CD4-positive, alpha-beta memory T cell (primary cell): Measurements from ENCODE around the gene SNN. TPM values are rescaled to one million over a fixed set of nuclear protein-coding genes. Genes with fewer than 3 reads are reported as not detected.

Source experiments
- CTCF ChIA-PET: fragments of 350-600 bp; sonication (Branson Sonifier 250); formaldehyde crosslinking; loops from one replicate; lab custom pipeline; 2021; ENCODE audit warnings: inconsistent platforms; ENCODE audit not compliant: partially characterized antibody; lab: Charles Lee
- POLR2A ChIA-PET: fragments of 350-600 bp; sonication (Branson Sonifier 250); formaldehyde crosslinking; loops from one replicate; lab custom pipeline; 2021; ENCODE audit not compliant: partially characterized antibody; lab: Charles Lee
- DNase-seq, 5 donors: peaks; one replicate each; pipeline versions ENCODE4 v3.0.0 to v3.0.0-alpha.2; 2020 to 2022; ENCODE audit warnings: mixed read lengths in 1 of 5
- H3K27ac ChIP-seq: one replicate; pipeline ENCODE4 v1.7.0; 2013; ENCODE audit warnings: low read depth, low read length
- H3K27me3 ChIP-seq: 2 replicates; pipeline ENCODE4 v1.7.0; 2013; ENCODE audit warnings: mild to moderate bottlenecking, low read length, moderate library complexity; ENCODE audit not compliant: insufficient read depth
- H3K36me3 ChIP-seq: 2 replicates; pipeline ENCODE4 v1.7.0; 2013; ENCODE audit warnings: mild to moderate bottlenecking, low read length, moderate library complexity; ENCODE audit not compliant: insufficient read depth
- H3K4me1 ChIP-seq: 2 replicates; pipeline ENCODE4 v1.7.0; 2013; ENCODE audit warnings: mild to moderate bottlenecking, low read length, moderate library complexity; ENCODE audit not compliant: insufficient read depth
- H3K4me3 ChIP-seq, 2 donors: one replicate each; pipeline ENCODE4 v1.7.0; 2013; ENCODE audit warnings: low read length in 2 of 2, mild to moderate bottlenecking in 1 of 2
- H3K9me3 ChIP-seq, 2 donors: one replicate each; pipeline ENCODE4 v1.7.0; 2013; ENCODE audit warnings: low read length in 2 of 2, control low read depth in 1 of 2; ENCODE audit not compliant: control insufficient read depth in 1 of 2
- H3K27ac Mint-ChIP-seq, 7 donors: one replicate each; pipeline ENCODE4 v1.8.0; 2020 to 2021; ENCODE audit warnings: mixed read lengths in 7 of 7, mild to moderate bottlenecking in 6 of 7, inconsistent platforms in 3 of 7, moderate library complexity in 3 of 7
- H3K27me3 Mint-ChIP-seq, 2 donors: one replicate each; pipeline ENCODE4 v1.8.0; 2020 to 2021; ENCODE audit warnings: mixed read lengths in 2 of 2
- H3K36me3 Mint-ChIP-seq, 2 donors: one replicate each; pipeline ENCODE4 v1.8.0; 2020 to 2021; ENCODE audit warnings: mixed read lengths in 2 of 2, inconsistent platforms in 1 of 2, mild to moderate bottlenecking in 1 of 2
- H3K4me1 Mint-ChIP-seq, 4 donors: one replicate each; pipeline ENCODE4 v1.8.0; 2020 to 2021; ENCODE audit warnings: mixed read lengths in 4 of 4, mild to moderate bottlenecking in 1 of 4
- H3K4me3 Mint-ChIP-seq, 8 donors: one replicate each; pipeline ENCODE4 v1.8.0; 2020 to 2021; ENCODE audit warnings: mixed read lengths in 8 of 8, mild to moderate bottlenecking in 7 of 8, moderate library complexity in 6 of 8, inconsistent platforms in 3 of 8
- H3K9me3 Mint-ChIP-seq, 8 donors: one replicate each; pipeline ENCODE4 v1.8.0; 2020 to 2021; ENCODE audit warnings: mixed read lengths in 8 of 8, mild to moderate bottlenecking in 5 of 8, inconsistent platforms in 3 of 8, moderate library complexity in 1 of 8
- intact Hi-C: fragments of 100-400 bp; cut with micrococcal nuclease; formaldehyde crosslinking; loops from one replicate; pipeline ENCODE4 v1.15.1; 2023
- polyA plus RNA-seq, 2 donors: library from polyadenylated mRNA; unstranded; fragments of 300-500 nt; fragmentation: Illumina TruSeq; gene quantifications; one replicate each; pipeline ENCODE4 v1.2.3, GENCODE V29; 2021
- total RNA-seq, 2 experiments: library from RNA; stranded (reverse); gene quantifications; one replicate each; pipeline ENCODE4 v1.2.3, GENCODE V29; 2021

The SNN gene
- total and polyA plus RNA-seq, 4 experiments from 2014 or later: 16.1 to 20.4 (median 18.0) TPM

DNA sequence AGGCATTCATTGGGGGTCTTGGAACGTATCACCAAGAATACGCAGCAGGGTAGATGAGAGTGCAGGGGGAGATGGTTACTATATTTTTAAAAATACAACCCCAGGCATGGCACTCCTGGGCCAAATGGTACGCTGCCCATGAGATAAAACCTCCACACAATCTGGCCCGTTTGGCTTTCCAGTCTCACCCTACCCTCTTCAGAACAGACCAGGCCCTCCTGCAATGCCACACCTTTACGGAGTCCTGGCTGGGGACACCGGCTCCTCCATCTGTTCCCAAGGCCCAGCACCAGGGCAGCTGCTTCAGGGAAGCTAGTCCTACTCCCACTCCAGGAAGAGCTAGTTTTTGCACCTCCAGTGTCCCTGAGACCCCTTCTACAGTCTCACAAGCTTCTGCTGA, 24.4 kb downstream of the SNN start:
- POLR2A ChIA-PET: no interaction called here
- peaks cover 17 to 55% (median 25%) of the 10 kb centered on the region in 4 donors for H3K4me1 Mint-ChIP-seq
- Histone ChIP-seq H3K4me3 (no peak overlapping the region), H3K4me1 (peaks cover 17% of the 10 kb centered on the region), H3K36me3 (peaks cover 47% of the 10 kb centered on the region), H3K27me3 (no peaks in the 10 kb centered on the region), H3K9me3 (no peaks in the 10 kb centered on the region), H3K27ac (no peak overlapping the region)
- H3K9me3 Mint-ChIP-seq: no peaks in the 10 kb centered on the region
- no peak for DNase-seq
- no peaks in the 10 kb centered on the region for H3K27me3 Mint-ChIP-seq
- peak overlapping the region in 4 of 7 donors; percentile 9 to 77 (median 32) for H3K27ac Mint-ChIP-seq
- CTCF ChIA-PET: no interaction called here
- H3K36me3 Mint-ChIP-seq: peaks cover 50 to 87% of the 10 kb centered on the region in 2 donors
- peak overlapping the region in 1 of 8 donors; percentile 55 for H3K4me3 Mint-ChIP-seq
- intact Hi-C loops: no loop called here

DNA sequence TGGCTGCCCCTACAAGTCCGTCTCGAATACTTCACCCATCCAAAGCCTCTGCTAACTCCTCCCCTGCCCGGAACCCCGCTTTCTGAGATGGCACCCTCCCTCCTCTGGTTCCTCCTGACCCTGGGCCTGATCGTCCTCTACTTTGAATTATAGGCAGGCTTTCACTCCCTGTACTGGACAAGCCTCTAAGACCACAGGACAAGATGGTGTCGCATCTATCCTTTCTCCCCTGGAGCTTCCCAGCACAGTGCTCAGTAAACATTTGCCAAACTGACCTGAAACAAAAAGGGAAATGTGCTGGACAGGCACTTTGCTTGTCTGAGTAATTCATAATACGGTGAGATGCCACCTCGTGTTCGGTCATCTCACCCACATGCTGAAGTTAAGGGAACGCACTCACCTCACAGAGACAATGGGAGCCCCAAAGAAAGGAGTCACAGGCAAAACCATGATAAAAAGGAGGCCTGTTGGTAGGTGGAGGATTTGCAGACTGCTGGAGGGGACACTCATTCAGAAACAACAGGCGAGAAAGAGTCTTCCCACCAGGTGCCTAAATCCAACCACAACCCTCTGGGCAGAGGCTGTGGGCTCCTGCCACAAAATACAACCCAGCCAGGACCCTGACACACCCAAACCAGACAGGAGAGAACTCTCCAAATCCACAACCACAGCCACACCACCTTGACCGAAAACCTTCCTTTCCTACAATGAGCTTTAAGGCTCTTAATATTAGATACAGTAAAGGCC, 28.2 kb downstream of the SNN start:
- peaks cover 52 to 85% of the 10 kb centered on the region in 2 donors for H3K36me3 Mint-ChIP-seq
- H3K27me3 Mint-ChIP-seq: no peaks in the 10 kb centered on the region
- H3K27ac Mint-ChIP-seq: peak overlapping the region; percentile 26 to 69 (median 60)

GRCh38 chr16:11697319-11697718, 29.1 kb downstream of the SNN start:
- Histone ChIP-seq H3K4me3 (no peak overlapping the region), H3K36me3 (peaks cover 42% of the 10 kb centered on the region), H3K9me3 (no peaks in the 10 kb centered on the region), H3K4me1 (peaks cover 26% of the 10 kb centered on the region), H3K27ac (no peak overlapping the region), H3K27me3 (no peaks in the 10 kb centered on the region)
- H3K9me3 Mint-ChIP-seq: no peaks in the 10 kb centered on the region
- no peak overlapping the region for H3K4me3 Mint-ChIP-seq
- peaks cover 48 to 82% of the 10 kb centered on the region in 2 donors for H3K36me3 Mint-ChIP-seq
- no peaks in the 10 kb centered on the region for H3K27me3 Mint-ChIP-seq
- intact Hi-C loops: no loop called here
- H3K27ac Mint-ChIP-seq: peak overlapping the region in 6 of 7 donors; percentile 27 to 77 (median 50)
- ChIA-PET POLR2A (interaction anchor here (1.1 kb wide), 1 partner anchor 32 kb away, joined by 3 read pairs; no protein-coding TSS in a partner anchor), CTCF (interaction anchor here (1.6 to 3.1 kb wide), 3 partner anchors 9 to 290 kb away, joined by 4 to 12 read pairs (median 10); no protein-coding TSS in a partner anchor)
- peaks cover 31 to 57% (median 37%) of the 10 kb centered on the region in 4 donors for H3K4me1 Mint-ChIP-seq
- no peak for DNase-seq

More for the DNA sequence above, 28.2 kb downstream of the SNN start:
- H3K27ac ChIP-seq: no peak overlapping the region
- POLR2A ChIA-PET: no interaction called here
- no peak overlapping the region for H3K4me3 Mint-ChIP-seq
- intact Hi-C loops: no loop called here
- peaks cover 50% of the 10 kb centered on the region for H3K36me3 ChIP-seq
- H3K9me3 ChIP-seq: no peaks in the 10 kb centered on the region
- peaks cover 26% of the 10 kb centered on the region for H3K4me1 ChIP-seq
- CTCF ChIA-PET: interaction anchor here (1.6 to 3.1 kb wide), 3 partner anchors 8 to 289 kb away, joined by 4 to 12 read pairs (median 10); no protein-coding TSS in a partner anchor
- peaks cover 28 to 57% (median 37%) of the 10 kb centered on the region in 4 donors for H3K4me1 Mint-ChIP-seq
- no peak overlapping the region for H3K4me3 ChIP-seq
- no peaks in the 10 kb centered on the region for H3K9me3 Mint-ChIP-seq
- H3K27me3 ChIP-seq: no peaks in the 10 kb centered on the region
- no peak for DNase-seq

- Mint-ChIP-seq H3K27ac (peak overlapping the region in 6 of 7 donors; percentile 18 to 80 (median 71)), H3K4me1 (peaks cover 34 to 61% (median 37%) of the 10 kb centered on the region in 4 donors), H3K36me3 (peaks cover 48 to 80% of the 10 kb centered on the region in 2 donors), H3K9me3 (no peaks in the 10 kb centered on the region), H3K4me3 (peak overlapping the region in 2 of 8 donors; percentile 8 to 46), H3K27me3 (no peaks in the 10 kb centered on the region)
- Histone ChIP-seq H3K27me3 (no peaks in the 10 kb centered on the region), H3K36me3 (peaks cover 47% of the 10 kb centered on the region), H3K9me3 (no peaks in the 10 kb centered on the region), H3K4me3 (no peak overlapping the region), H3K27ac (no peak overlapping the region), H3K4me1 (peaks cover 31% of the 10 kb centered on the region)
- DNase-seq: peak in 1 of 5 donors; percentile 17
- ChIA-PET CTCF (interaction anchor here (0.9 to 3.1 kb wide), 6 partner anchors 10 to 39 kb away, joined by 3 to 12 read pairs (median 6); no protein-coding TSS in a partner anchor), POLR2A (interaction anchor here (1.1 kb wide), 1 partner anchor 33 kb away, joined by 3 read pairs; no protein-coding TSS in a partner anchor)
- intact Hi-C loops: no loop called here
These were observed 30.0 kb downstream of the SNN start for GRCh38 chr16:11698271-11698689.

DNA sequence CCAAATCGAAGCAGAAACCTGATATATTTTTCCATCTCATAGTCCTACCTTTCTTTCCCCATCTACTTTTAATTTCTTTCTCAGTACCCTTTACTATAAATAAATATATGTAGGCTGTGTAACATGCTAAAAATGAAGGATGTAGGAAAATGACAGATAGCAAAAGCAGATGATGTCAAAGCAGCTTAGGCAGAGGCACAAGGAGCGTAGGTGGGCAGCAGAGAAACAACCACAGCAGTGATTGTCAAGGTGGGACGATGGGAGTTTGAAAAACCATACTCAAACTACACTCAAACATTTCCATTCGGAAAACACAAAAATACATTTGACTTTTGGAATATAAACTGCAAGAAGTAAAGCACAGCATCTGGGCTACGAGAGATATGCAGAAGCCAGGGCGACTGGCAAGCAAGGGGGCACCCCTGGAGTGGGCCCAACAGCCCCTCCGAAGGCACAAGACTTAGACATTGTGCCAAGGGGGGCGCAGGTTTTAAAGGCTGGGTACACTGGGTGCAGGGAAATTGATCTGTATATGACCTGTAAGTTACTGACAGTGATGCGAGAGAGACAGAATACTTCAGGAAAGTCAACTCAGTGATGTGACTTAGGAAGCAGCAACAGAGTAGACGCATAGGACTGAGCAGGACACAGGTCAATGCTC, 31.1 kb downstream of the SNN start:
- ChIA-PET POLR2A (interaction anchor here (1.7 kb wide), 1 partner anchor 10 kb away, joined by 3 read pairs; no protein-coding TSS in a partner anchor), CTCF (no interaction called here)
- peaks cover 52 to 81% of the 10 kb centered on the region in 2 donors for H3K36me3 Mint-ChIP-seq
- H3K4me1 Mint-ChIP-seq: peaks cover 37 to 70% (median 43%) of the 10 kb centered on the region in 4 donors
- Histone ChIP-seq H3K4me3 (no peak overlapping the region), H3K27ac (no peak overlapping the region), H3K27me3 (no peaks in the 10 kb centered on the region), H3K36me3 (peaks cover 48% of the 10 kb centered on the region), H3K9me3 (no peaks in the 10 kb centered on the region), H3K4me1 (peaks cover 31% of the 10 kb centered on the region)
- intact Hi-C loops: no loop called here
- DNase-seq: no peak
- no peaks in the 10 kb centered on the region for H3K9me3 Mint-ChIP-seq
- H3K27ac Mint-ChIP-seq: peak overlapping the region in 6 of 7 donors; percentile 22 to 77 (median 54)
- no peaks in the 10 kb centered on the region for H3K27me3 Mint-ChIP-seq
- no peak overlapping the region for H3K4me3 Mint-ChIP-seq

GRCh38 chr16:11700264-11701029, 32.2 kb downstream of the SNN start:
- H3K27ac Mint-ChIP-seq: peak overlapping the region; percentile 29 to 88 (median 54)
- CTCF ChIA-PET: interaction anchor here (1.0 kb wide), 1 partner anchor 9 kb away, joined by 3 read pairs; no protein-coding TSS in a partner anchor
- Histone ChIP-seq H3K4me1 (peaks cover 31% of the 10 kb centered on the region), H3K27ac (no peak overlapping the region), H3K36me3 (peaks cover 40% of the 10 kb centered on the region), H3K9me3 (no peaks in the 10 kb centered on the region), H3K4me3 (no peak overlapping the region), H3K27me3 (no peaks in the 10 kb centered on the region)
- H3K9me3 Mint-ChIP-seq: no peaks in the 10 kb centered on the region
- peaks cover 47 to 78% of the 10 kb centered on the region in 2 donors for H3K36me3 Mint-ChIP-seq
- POLR2A ChIA-PET: interaction anchor here (1.7 kb wide), 1 partner anchor 11 kb away, joined by 3 read pairs; no protein-coding TSS in a partner anchor
- DNase-seq: no peak
- intact Hi-C loops: no loop called here
- H3K4me3 Mint-ChIP-seq: no peak overlapping the region
- H3K4me1 Mint-ChIP-seq: peaks cover 39 to 73% (median 45%) of the 10 kb centered on the region in 4 donors
- H3K27me3 Mint-ChIP-seq: no peaks in the 10 kb centered on the region
